Subcutaneous abdominal adipose tissue (tissue), 5 donors: Measurements from ENCODE around the gene CA10.

ENCODE experiments used
- H3K27ac ChIP-seq: one replicate; pipeline ENCODE4 v1.7.0; 2013; ENCODE audit warnings: low read depth, mild to moderate bottlenecking, inconsistent platforms, low read length, moderate library complexity
- H3K27me3 ChIP-seq, 5 donors: one replicate each; pipeline ENCODE4 v1.7.0; 2013; ENCODE audit warnings: low read length in 5 of 5, inconsistent platforms in 1 of 5; ENCODE audit not compliant: control insufficient read depth in 5 of 5, insufficient read depth in 4 of 5
- H3K36me3 ChIP-seq, 5 donors: one replicate each; pipeline ENCODE4 v1.7.0; 2013; ENCODE audit warnings: low read length in 5 of 5; ENCODE audit not compliant: control insufficient read depth in 5 of 5, insufficient read depth in 5 of 5
- H3K4me1 ChIP-seq, 5 donors: one replicate each; pipeline ENCODE4 v1.7.0; 2013; ENCODE audit warnings: low read length in 5 of 5, mild to moderate bottlenecking in 3 of 5, moderate library complexity in 1 of 5; ENCODE audit not compliant: control insufficient read depth in 5 of 5, insufficient read depth in 5 of 5
- H3K4me3 ChIP-seq, 5 donors: one replicate each; pipeline ENCODE4 v1.7.0; 2013; ENCODE audit warnings: low read length in 5 of 5, low read depth in 1 of 5
- H3K9ac ChIP-seq, 5 donors: one replicate each; pipeline ENCODE4 v1.7.0; 2013; ENCODE audit warnings: low read length in 5 of 5, mild to moderate bottlenecking in 4 of 5, moderate library complexity in 3 of 5
- H3K9me3 ChIP-seq, 5 donors: one replicate each; pipeline ENCODE4 v1.7.0; 2013; ENCODE audit warnings: low read length in 5 of 5; ENCODE audit not compliant: control insufficient read depth in 5 of 5
- donor health status: healthy.
- donor health status: healthy.
- donor health status: healthy.
- donor health status: healthy.
- donor health status: healthy.

The CA10 gene

GRCh38 chr17:51674579-51675255, 483.8 kb downstream of the CA10 start:
- H3K9ac ChIP-seq = no peak overlapping the region
- no peak overlapping the region for H3K4me3 ChIP-seq
- H3K27me3 ChIP-seq = no peaks in the 10 kb centered on the region
- no peaks in the 10 kb centered on the region for H3K36me3 ChIP-seq
- no peaks in the 10 kb centered on the region for H3K9me3 ChIP-seq
- no peak overlapping the region for H3K27ac ChIP-seq
- no peaks in the 10 kb centered on the region for H3K4me1 ChIP-seq

GRCh38 chr17:51673070-51673469, 485.4 kb downstream of the CA10 start:
- Histone ChIP-seq H3K27ac (no peak overlapping the region), H3K4me1 (no peaks in the 10 kb centered on the region), H3K36me3 (no peaks in the 10 kb centered on the region), H3K27me3 (no peaks in the 10 kb centered on the region), H3K4me3 (no peak overlapping the region), H3K9ac (no peak overlapping the region), H3K9me3 (peaks cover 0 to 5% (median 0%) of the 10 kb centered on the region in 5 donors)

- H3K36me3 ChIP-seq = no peaks in the 10 kb centered on the region
- no peaks in the 10 kb centered on the region for H3K4me1 ChIP-seq
- no peak overlapping the region for H3K9ac ChIP-seq
- H3K4me3 ChIP-seq = no peak overlapping the region
- peaks cover 0 to 5% (median 0%) of the 10 kb centered on the region in 5 donors for H3K9me3 ChIP-seq
- H3K27ac ChIP-seq = no peak overlapping the region
- H3K27me3 ChIP-seq = no peaks in the 10 kb centered on the region
These were observed 486.4 kb downstream of the CA10 start for GRCh38 chr17:51672065-51672464.

- no peak overlapping the region for H3K4me3 ChIP-seq
- peaks cover 0 to 5% (median 0%) of the 10 kb centered on the region in 5 donors for H3K9me3 ChIP-seq
- no peaks in the 10 kb centered on the region for H3K36me3 ChIP-seq
- no peak overlapping the region for H3K27ac ChIP-seq
- no peak overlapping the region for H3K9ac ChIP-seq
- H3K4me1 ChIP-seq = no peaks in the 10 kb centered on the region
- no peaks in the 10 kb centered on the region for H3K27me3 ChIP-seq
These were observed 487.6 kb downstream of the CA10 start for GRCh38 chr17:51670899-51671298.

- H3K36me3 ChIP-seq = no peaks in the 10 kb centered on the region
- H3K27me3 ChIP-seq = no peaks in the 10 kb centered on the region
- peaks cover 0 to 5% (median 0%) of the 10 kb centered on the region in 5 donors for H3K9me3 ChIP-seq
- no peak overlapping the region for H3K4me3 ChIP-seq
- no peak overlapping the region for H3K9ac ChIP-seq
- H3K4me1 ChIP-seq = no peaks in the 10 kb centered on the region
- H3K27ac ChIP-seq = no peak overlapping the region
These were observed 489.6 kb downstream of the CA10 start for GRCh38 chr17:51668963-51669246.

GRCh38 chr17:51668155-51668962, 490.2 kb downstream of the CA10 start:
- Histone ChIP-seq H3K9me3 (peaks cover 0 to 5% (median 0%) of the 10 kb centered on the region in 5 donors), H3K9ac (no peak overlapping the region), H3K4me3 (no peak overlapping the region), H3K36me3 (no peaks in the 10 kb centered on the region), H3K27ac (no peak overlapping the region), H3K4me1 (no peaks in the 10 kb centered on the region), H3K27me3 (no peaks in the 10 kb centered on the region)

- no peaks in the 10 kb centered on the region for H3K27me3 ChIP-seq
- no peaks in the 10 kb centered on the region for H3K36me3 ChIP-seq
- H3K9me3 ChIP-seq = peaks cover 0 to 5% (median 0%) of the 10 kb centered on the region in 5 donors
- no peak overlapping the region for H3K9ac ChIP-seq
- H3K27ac ChIP-seq = no peak overlapping the region
- no peak overlapping the region for H3K4me3 ChIP-seq
- no peaks in the 10 kb centered on the region for H3K4me1 ChIP-seq
These were observed 490.8 kb downstream of the CA10 start for GRCh38 chr17:51667706-51668083.

GRCh38 chr17:51666971-51667705, 491.4 kb downstream of the CA10 start:
- no peaks in the 10 kb centered on the region for H3K27me3 ChIP-seq
- no peaks in the 10 kb centered on the region for H3K36me3 ChIP-seq
- no peak overlapping the region for H3K27ac ChIP-seq
- H3K4me1 ChIP-seq = no peaks in the 10 kb centered on the region
- H3K4me3 ChIP-seq = no peak overlapping the region
- no peak overlapping the region for H3K9ac ChIP-seq
- H3K9me3 ChIP-seq = peaks cover 0 to 5% (median 0%) of the 10 kb centered on the region in 5 donors

GRCh38 chr17:51662204-51663056, 496.1 kb downstream of the CA10 start:
- peaks cover 0 to 2% (median 0%) of the 10 kb centered on the region in 5 donors for H3K27me3 ChIP-seq
- no peaks in the 10 kb centered on the region for H3K36me3 ChIP-seq
- H3K9ac ChIP-seq = no peak overlapping the region
- no peaks in the 10 kb centered on the region for H3K4me1 ChIP-seq
- peaks cover 0 to 2% (median 0%) of the 10 kb centered on the region in 5 donors for H3K9me3 ChIP-seq
- no peak overlapping the region for H3K4me3 ChIP-seq
- no peak overlapping the region for H3K27ac ChIP-seq
